ENCODE measurements around the gene HGD. TPM values are rescaled to one million over a fixed set of nuclear protein-coding genes. Genes with fewer than 3 reads are reported as not detected.
A peak's percentile ranks its signal among the peaks of the same experiment; 100 is the strongest.

HGD gene
- total and polyA plus RNA-seq, 11 donors = 0.16 to 0.62 (median 0.56) TPM; not detected in 8

DNA sequence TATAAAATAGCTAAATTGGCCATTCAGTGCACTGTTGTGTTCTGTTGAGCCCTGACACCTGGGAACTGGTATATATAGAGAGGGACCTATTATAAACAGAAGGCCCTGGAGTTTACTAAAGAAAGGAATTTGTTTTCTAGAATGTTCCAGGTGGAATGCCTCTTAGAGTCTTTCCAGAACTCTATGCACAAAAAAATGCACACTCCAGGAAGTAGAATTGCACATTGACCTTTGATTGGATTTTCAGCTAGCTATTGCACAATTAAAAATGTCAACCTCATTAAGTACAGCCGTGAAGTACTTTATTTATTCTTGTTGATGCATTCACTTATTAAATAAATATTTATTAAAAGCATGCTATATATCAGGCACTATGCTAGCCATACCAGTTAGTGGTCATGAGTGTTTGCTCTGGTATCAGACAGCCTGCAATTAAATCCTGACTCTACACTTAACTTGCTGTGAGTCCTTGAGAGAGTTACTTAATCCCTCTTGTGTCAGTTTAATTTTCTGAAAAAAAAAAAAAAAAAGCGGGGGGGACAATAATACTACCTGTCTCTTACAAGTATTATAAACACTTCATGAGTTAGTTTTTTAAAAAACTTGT, 45.1 kb downstream of the HGD start:
- WGBS, 4 donors = 86 to 92% (median 88%) methylated on average over 2 of the region's 2 CpGs
- H3K4me3 ChIP-seq = no peak overlapping the region

DNA sequence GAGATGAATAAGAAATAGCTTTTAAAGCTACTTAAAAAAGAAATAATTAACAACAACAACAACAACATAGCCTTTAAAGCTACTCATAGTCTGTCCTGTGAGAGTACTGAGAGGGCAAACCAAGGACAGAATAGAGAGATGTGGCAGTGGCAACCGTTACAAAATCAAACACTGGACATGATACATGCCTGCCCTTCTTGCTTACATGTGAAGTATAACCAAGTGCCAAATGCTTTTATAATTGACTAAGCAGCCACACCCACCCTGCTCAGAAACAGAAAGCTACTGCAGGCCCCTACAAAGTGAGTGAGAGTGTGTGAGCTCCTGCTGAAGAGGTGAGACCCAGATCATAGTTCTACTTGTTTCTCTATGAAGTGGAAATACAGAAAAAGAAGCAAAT, 47.5 kb downstream of the HGD start:
- TF ChIP-seq CTCF (IDR thresholded peaks at IDR 0.05) = no peak
- peak overlapping the region in 2 of 12 donors; percentile 39 to 54 for H3K27ac ChIP-seq
- WGBS, 4 donors = 0 to 28% (median 10%) methylated on average over 1 of the region's 1 CpG

More for the DNA sequence above, 45.1 kb downstream of the HGD start:
- Histone ChIP-seq H3K4me1 (peaks cover 0 to 3% (median 0%) of the 10 kb centered on the region in 12 donors), H3K27me3 (no peaks in the 10 kb centered on the region), H3K9me3 (no peaks in the 10 kb centered on the region), H3K27ac (no peak overlapping the region), H3K36me3 (no peaks in the 10 kb centered on the region)
- ATAC-seq (no peak), DNase-seq (no peak)
- no peak for TF ChIP-seq CTCF (IDR thresholded peaks at IDR 0.05)
- TF ChIP-seq POLR2A (IDR thresholded peaks at IDR 0.05) = no peak
- intact Hi-C loops (cut with DNase I) = no loop called here

GRCh38 chr3:120625159-120625586, 56.9 kb downstream of the HGD start:
- no peak for DNase-seq
- H3K27me3 ChIP-seq = no peaks in the 10 kb centered on the region
- H3K4me1 ChIP-seq = no peaks in the 10 kb centered on the region
- TF ChIP-seq POLR2A (IDR thresholded peaks at IDR 0.05) (no peak), CTCF (IDR thresholded peaks at IDR 0.05) (no peak)
- ATAC-seq = no peak
- H3K27ac ChIP-seq = no peak overlapping the region
- H3K9me3 ChIP-seq = peaks cover 0 to 23% (median 13%) of the 10 kb centered on the region in 12 donors
- no peaks in the 10 kb centered on the region for H3K36me3 ChIP-seq
- intact Hi-C loops (cut with DNase I) = no loop called here
- H3K4me3 ChIP-seq = no peak overlapping the region

More for the DNA sequence above, 47.5 kb downstream of the HGD start:
- peaks cover 0 to 3% (median 0%) of the 10 kb centered on the region in 12 donors for H3K4me1 ChIP-seq
- intact Hi-C loops (cut with DNase I) = no loop called here
- ATAC-seq (peak in 3 of 4 donors; percentile 18 to 71 (median 58)), DNase-seq (no peak)
- no peaks in the 10 kb centered on the region for H3K36me3 ChIP-seq
- no peaks in the 10 kb centered on the region for H3K27me3 ChIP-seq
- H3K4me3 ChIP-seq = no peak overlapping the region
- H3K9me3 ChIP-seq = peaks cover 0 to 5% (median 0%) of the 10 kb centered on the region in 12 donors

DNA sequence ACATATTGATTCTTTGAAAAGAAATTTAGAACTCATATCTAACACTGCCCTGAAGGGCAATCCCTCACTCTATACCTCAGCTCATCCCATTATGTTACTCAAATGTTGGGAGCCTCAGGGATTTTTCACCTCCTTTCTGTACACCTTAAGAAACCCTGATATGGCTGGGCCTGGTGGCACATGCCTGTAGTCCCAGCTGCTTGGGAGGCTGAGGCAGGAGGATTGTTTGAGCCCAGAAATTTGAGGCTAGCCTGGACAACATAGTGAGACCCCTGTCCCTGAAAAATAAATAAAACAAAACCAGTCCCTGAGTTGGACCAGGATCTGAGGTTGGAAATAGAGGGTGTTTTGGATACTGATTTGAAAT, 58.3 kb downstream of the HGD start:
- TF ChIP-seq POLR2A (IDR thresholded peaks at IDR 0.05) = no peak
- no peak for TF ChIP-seq CTCF (IDR thresholded peaks at IDR 0.05)
- Histone ChIP-seq H3K9me3 (peaks cover 0 to 22% (median 13%) of the 10 kb centered on the region in 12 donors), H3K27ac (no peak overlapping the region), H3K36me3 (no peaks in the 10 kb centered on the region), H3K4me1 (no peaks in the 10 kb centered on the region), H3K27me3 (no peaks in the 10 kb centered on the region), H3K4me3 (no peak overlapping the region)
- intact Hi-C loops (cut with DNase I) = no loop called here
- ATAC-seq (no peak), DNase-seq (no peak)
